Panc1 (cell line): Measurements from ENCODE around the gene KCND3. TPM values are rescaled to one million over a fixed set of nuclear protein-coding genes. Genes with fewer than 3 reads are reported as not detected.

ENCODE experiments used
- ATAC-seq: fragments of 200-7000 bp; cut with Tn5 transposase; 2 replicates; pipeline ENCODE4 v1.9.1; 2020; ENCODE audit warnings: mild to moderate bottlenecking, moderate library complexity
- BruUV-seq: library from RNA; stranded (reverse); fragments of 400-500 nt; replicated peaks from 2 replicates; lab custom pipeline; 2021; lab: Mats Ljungman, UMichigan
- CTCF ChIA-PET: fragments of 300-600 bp; sonication (Branson Sonifier 250); formaldehyde crosslinking; loops from one replicate; lab custom pipeline; 2022; ENCODE audit warnings: antibody characterized with exemption; lab: Charles Lee
- POLR2A ChIA-PET: fragments of 300-600 bp; sonication (Branson Sonifier 250); formaldehyde crosslinking; loops from one replicate; lab custom pipeline; 2022; ENCODE audit warnings: antibody characterized with exemption; lab: Charles Lee
- DNase-seq: peaks from one replicate; pipeline ENCODE4 v3.0.0-alpha.2; 2010; ENCODE audit warnings: low read depth, low spot score
- H3K27ac ChIP-seq: 2 replicates; pipeline ENCODE4 v1.5.1; 2011; ENCODE audit warnings: mild to moderate bottlenecking, low read length, inconsistent platforms
- H3K27me3 ChIP-seq: fragments of 200-500 bp; sonication (Bioruptor generic); 2 replicates; pipeline ENCODE4 v1.6.0; 2014; ENCODE audit warnings: low read length, inconsistent platforms; ENCODE audit not compliant: control insufficient read depth, insufficient read depth
- H3K36me3 ChIP-seq: fragments of 200-500 bp; sonication (Bioruptor generic); 2 replicates; pipeline ENCODE4 v1.5.1; 2014; ENCODE audit warnings: inconsistent platforms, mild to moderate bottlenecking, low read length, moderate library complexity; ENCODE audit not compliant: control insufficient read depth, insufficient read depth
- H3K4me1 ChIP-seq: 2 replicates; pipeline ENCODE4 v1.5.1; 2011; ENCODE audit warnings: inconsistent platforms, mild to moderate bottlenecking, low read length, moderate library complexity; ENCODE audit not compliant: control insufficient read depth, insufficient read depth
- H3K4me3 ChIP-seq, 2 experiments: 2 replicates each; pipeline ENCODE4 v1.5.1; 2011 to 2012; ENCODE audit warnings: low read depth in 2 of 2, low read length in 2 of 2, mild to moderate bottlenecking in 2 of 2, inconsistent platforms in 1 of 2, moderate library complexity in 1 of 2
- H3K9me3 ChIP-seq: fragments of 200-500 bp; sonication (Bioruptor generic); 2 replicates; pipeline ENCODE4 v1.5.1; 2014; ENCODE audit warnings: low read depth, mild to moderate bottlenecking, inconsistent platforms, low read length, moderate library complexity; ENCODE audit not compliant: control insufficient read depth, insufficient read depth
- POLR2AphosphoS5 ChIP-seq: IDR thresholded peaks from 2 replicates; pipeline ENCODE4 v1.6.1; 2012; ENCODE audit warnings: mild to moderate bottlenecking, low read depth, low read length, moderate library complexity
- REST ChIP-seq, 2 experiments: IDR thresholded peaks; 2 replicates each; pipeline ENCODE4 v1.6.1; 2011 to 2012; ENCODE audit warnings: low read depth in 2 of 2, control low read depth in 1 of 2, low read length in 1 of 2, mild to moderate bottlenecking in 1 of 2, moderate library complexity in 1 of 2; ENCODE audit not compliant: insufficient read depth in 1 of 2
- SIN3A ChIP-seq: IDR thresholded peaks from 2 replicates; pipeline ENCODE4 v1.6.1; 2012; ENCODE audit warnings: low read depth, mild to moderate bottlenecking, low read length, moderate library complexity, borderline replicate concordance; ENCODE audit not compliant: insufficient read depth
- TCF7L2 ChIP-seq: IDR thresholded peaks from 2 replicates; pipeline ENCODE4 v1.6.1; 2011; ENCODE audit warnings: mild to moderate bottlenecking, low read depth, low read length, inconsistent platforms
- in situ Hi-C: cut with HindIII; loops from 2 replicates; pipeline ENCODE4 v1.10.0; 2016; ENCODE audit warnings: low sequenced_read_pairs, low pct_unique_long_range_greater_than_20kb
- intact Hi-C: fragments of 100-400 bp; cut with micrococcal nuclease; formaldehyde crosslinking; loops from one replicate; pipeline ENCODE4 v1.10.0; 2022; ENCODE audit not compliant: unreplicated experiment
- total RNA-seq: library from RNA; stranded (reverse); gene quantifications from one replicate; pipeline ENCODE4 v1.2.1, GENCODE V29; 2021; ENCODE audit not compliant: unreplicated experiment
- TF ChIP-seq, protein P1 (sequence below): fragments of 450-650 bp; IDR thresholded peaks from 2 replicates; pipeline ENCODE4 v1.5.1; 2017; ENCODE audit warnings: mild to moderate bottlenecking

KCND3 gene
- total RNA-seq, 1 experiment from 2014 or later: not detected

GRCh38 chr1:111750856-111751255 lies 238.6 kb downstream of the KCND3 start:
- CTCF ChIA-PET: no interaction called here

GRCh38 chr1:111749628-111750027 lies 239.8 kb downstream of the KCND3 start:
- no peaks in the 10 kb centered on the region for H3K27me3 ChIP-seq
- no peak for DNase-seq
- intact Hi-C loops: loop anchor here (10.0 kb wide), 2 partner anchors 245 to 265 kb away; partner anchors contain the start of genes ADORA3 and TMIGD3
- no peak for TF ChIP-seq TCF7L2
- TF ChIP-seq REST (IDR thresholded peaks at IDR 0.05; ENCODE audit: insufficient read depth in 1 of 2, low read depth in 2 of 2, low read length in 1 of 2): no peak
- no peak for TF ChIP-seq SIN3A
- TF ChIP-seq, protein P1, sequence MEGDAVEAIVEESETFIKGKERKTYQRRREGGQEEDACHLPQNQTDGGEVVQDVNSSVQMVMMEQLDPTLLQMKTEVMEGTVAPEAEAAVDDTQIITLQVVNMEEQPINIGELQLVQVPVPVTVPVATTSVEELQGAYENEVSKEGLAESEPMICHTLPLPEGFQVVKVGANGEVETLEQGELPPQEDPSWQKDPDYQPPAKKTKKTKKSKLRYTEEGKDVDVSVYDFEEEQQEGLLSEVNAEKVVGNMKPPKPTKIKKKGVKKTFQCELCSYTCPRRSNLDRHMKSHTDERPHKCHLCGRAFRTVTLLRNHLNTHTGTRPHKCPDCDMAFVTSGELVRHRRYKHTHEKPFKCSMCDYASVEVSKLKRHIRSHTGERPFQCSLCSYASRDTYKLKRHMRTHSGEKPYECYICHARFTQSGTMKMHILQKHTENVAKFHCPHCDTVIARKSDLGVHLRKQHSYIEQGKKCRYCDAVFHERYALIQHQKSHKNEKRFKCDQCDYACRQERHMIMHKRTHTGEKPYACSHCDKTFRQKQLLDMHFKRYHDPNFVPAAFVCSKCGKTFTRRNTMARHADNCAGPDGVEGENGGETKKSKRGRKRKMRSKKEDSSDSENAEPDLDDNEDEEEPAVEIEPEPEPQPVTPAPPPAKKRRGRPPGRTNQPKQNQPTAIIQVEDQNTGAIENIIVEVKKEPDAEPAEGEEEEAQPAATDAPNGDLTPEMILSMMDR: no peak
- TF ChIP-seq POLR2AphosphoS5: no peak
- H3K27ac ChIP-seq: no peak overlapping the region
- BruUV-seq: no TSS peak
- POLR2A ChIA-PET: no interaction called here
- peaks cover under 1% of the 10 kb centered on the region; the same call in 1 of the 2 replicates for H3K4me1 ChIP-seq
- CTCF ChIA-PET: no interaction called here
- H3K36me3 ChIP-seq: no peaks in the 10 kb centered on the region
- no peak overlapping the region for H3K4me3 ChIP-seq
- no peaks in the 10 kb centered on the region for H3K9me3 ChIP-seq
- in situ Hi-C loops: no loop called here
- ATAC-seq: no peak

More at GRCh38 chr1:111750856-111751255, 238.6 kb downstream of the KCND3 start:
- POLR2A ChIA-PET: no interaction called here
- TF ChIP-seq POLR2AphosphoS5 (no peak), REST (IDR thresholded peaks at IDR 0.05; ENCODE audit: insufficient read depth in 1 of 2, low read depth in 2 of 2, low read length in 1 of 2) (no peak)
- TF ChIP-seq, protein P1: no peak
- H3K27me3 ChIP-seq: no peaks in the 10 kb centered on the region
- ATAC-seq (no peak), DNase-seq (no peak)
- no peak overlapping the region for H3K4me3 ChIP-seq
- in situ Hi-C loops: no loop called here
- H3K4me1 ChIP-seq: peaks cover 3% of the 10 kb centered on the region; the same call in 1 of the 2 replicates
- no TSS peak for BruUV-seq
- intact Hi-C loops: loop anchor here (10.0 kb wide), 1 partner anchor 246 kb away; the partner anchor contains the start of genes ADORA3 and TMIGD3
- H3K9me3 ChIP-seq: no peaks in the 10 kb centered on the region
- no peak overlapping the region for H3K27ac ChIP-seq
- no peaks in the 10 kb centered on the region; the same call in 1 of the 2 replicates for H3K36me3 ChIP-seq
